Right lobe of liver (tissue), 6 donors: Measurements from ENCODE around the gene CA5A. TPM values are rescaled to one million over a fixed set of nuclear protein-coding genes. Genes with fewer than 3 reads are reported as not detected.

Source experiments
- ATAC-seq, 4 donors: fragments of 200-7000 bp; cut with Tn5 transposase; one replicate each; pipeline ENCODE4 v1.9.1; 2020; ENCODE audit warnings: mild to moderate bottlenecking in 4 of 4, moderate library complexity in 4 of 4
- DNase-seq, 3 donors: peaks; one replicate each; pipeline ENCODE4 v3.0.0-alpha.2; 2020
- H3K27ac ChIP-seq, 3 donors: fragments of 200-600 bp; one replicate each; pipeline ENCODE4 v1.8.0; 2022
- H3K27me3 ChIP-seq, 2 donors: fragments of 200-600 bp; one replicate each; pipeline ENCODE4 v1.8.0; 2022
- H3K36me3 ChIP-seq, 4 donors: fragments of 200-600 bp; sonication (generic) in 1 of 4; one replicate each; pipeline versions ENCODE4 v1.5.1 to v1.8.0; 2017 to 2022; ENCODE audit warnings: control low read depth in 1 of 4
- H3K4me1 ChIP-seq, 4 donors: fragments of 200-600 bp; sonication (generic) in 1 of 4; one replicate each; pipeline versions ENCODE4 v1.5.1 to v1.8.0; 2017 to 2022; ENCODE audit warnings: control low read depth in 1 of 4
- H3K4me3 ChIP-seq, 3 donors: fragments of 200-600 bp; one replicate each; pipeline ENCODE4 v1.8.0; 2022
- H3K9me3 ChIP-seq, 4 donors: fragments of 200-600 bp; sonication (generic) in 1 of 4; one replicate each; pipeline versions ENCODE4 v1.5.1 to v1.8.0; 2017 to 2022; ENCODE audit warnings: control low read depth in 1 of 4
- CTCF ChIP-seq, 4 donors: fragments of 200-600 bp in 3 of 4; fragments of 450-650 bp in 1 of 4; IDR thresholded peaks; one replicate each; pipeline versions ENCODE4 v1.5.1 to v1.8.0; 2016 to 2022; ENCODE audit warnings: antibody characterized with exemption in 4 of 4, mild to moderate bottlenecking in 2 of 4
- POLR2A ChIP-seq: fragments of 450-650 bp; IDR thresholded peaks from one replicate; pipeline ENCODE4 v1.6.1; 2017; ENCODE audit warnings: antibody characterized with exemption, mild to moderate bottlenecking
- WGBS: methylation state at CpG from one replicate; pipeline ENCODE4 v1.1.6; 2018; ENCODE audit warnings: low coverage, low lambda C conversion rate; ENCODE audit not compliant: insufficient coverage; ENCODE audit errors: missing lambda C conversion rate; 5-methylcytosine and 5-hydroxymethylcytosine counted together
- intact Hi-C, 2 donors: fragments of 100-400 bp; cut with DNase I; formaldehyde crosslinking; loops; one replicate each; pipeline versions ENCODE4 v1.11.2 to v1.14.1; 2022
- total RNA-seq, 6 experiments: library from RNA; depleted of rRNA in 2 of 6; stranded (reverse); fragments of >200 nt in 2 of 6; fragmentation: NEBNext Ultra II Directional in 3 of 6; extraction: Animal tissue kit (Norgen Biotek cat#: 25700) in 3 of 6; gene quantifications; one replicate each; pipeline versions ENCODE4 v1.1.0 to v1.2.4, GENCODE V29; 2016 to 2023
- donor health status: DM: no; HTN: yes; CAD: no.
- donor health status: DM: no; HTN: no; CAD: no.
- donor health status: DM: no; HTN: no; CAD: no.
- donor health status: DM: no; HTN: yes; CAD: no.
- donor health status: DM: no; HTN: yes; CAD: no.

The CA5A gene
- total RNA-seq, 6 experiments from 2014 or later, result 26.5 to 59.6 (median 30.2) TPM

DNA sequence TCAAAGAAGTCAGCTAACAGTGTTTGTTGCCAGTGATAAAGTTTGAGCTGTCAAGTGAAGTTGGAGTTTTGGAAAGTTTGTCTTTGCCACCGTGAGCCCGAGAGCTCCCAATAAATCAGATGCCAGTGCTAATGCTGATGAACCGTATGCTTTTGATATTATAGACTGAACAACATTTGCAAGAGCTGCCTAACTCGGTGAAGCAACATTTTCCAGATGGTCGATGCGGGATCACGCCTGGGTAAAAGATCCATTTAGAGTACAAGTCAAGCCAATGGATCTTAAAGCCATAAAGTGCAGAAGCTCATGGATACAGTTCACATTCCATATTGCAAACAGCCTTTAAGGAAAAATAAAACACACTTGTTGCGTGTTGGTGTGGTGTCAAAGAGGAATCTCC, 24.5 kb upstream of the CA5A start:
- Histone ChIP-seq H3K9me3 (no peaks in the 10 kb centered on the region), H3K4me3 (no peak overlapping the region), H3K4me1 (peaks cover 0 to 4% (median 1%) of the 10 kb centered on the region in 4 donors), H3K27me3 (no peaks in the 10 kb centered on the region), H3K27ac (no peak overlapping the region), H3K36me3 (peaks cover 0 to 6% (median 0%) of the 10 kb centered on the region in 4 donors)
- 83% methylated on average over 7 of the region's 8 CpGs for WGBS
- intact Hi-C loops, result no loop called here
- TF ChIP-seq CTCF (IDR thresholded peaks at IDR 0.05) (no peak), POLR2A (no peak)
- DNase-seq (no peak), ATAC-seq (no peak)

- Histone ChIP-seq H3K4me1 (peaks cover 0 to 7% (median 0%) of the 10 kb centered on the region in 4 donors), H3K27me3 (no peaks in the 10 kb centered on the region), H3K9me3 (no peaks in the 10 kb centered on the region), H3K4me3 (no peak overlapping the region), H3K36me3 (peaks cover 0 to 6% (median 0%) of the 10 kb centered on the region in 4 donors), H3K27ac (no peak overlapping the region)
- TF ChIP-seq POLR2A (no peak), CTCF (IDR thresholded peaks at IDR 0.05) (no peak)
- 89% methylated on average over 5 of the region's 5 CpGs for WGBS
- DNase-seq, result no peak
- intact Hi-C loops, result no loop called here
- no peak for ATAC-seq
Observed at GRCh38 chr16:87960296-87960695, 24.0 kb upstream of the CA5A start.

GRCh38 chr16:87959391-87959990, 23.2 kb upstream of the CA5A start:
- TF ChIP-seq POLR2A (no peak), CTCF (IDR thresholded peaks at IDR 0.05) (no peak)

GRCh38 chr16:87958632-87959031, 22.3 kb upstream of the CA5A start:
- H3K9me3 ChIP-seq, result no peaks in the 10 kb centered on the region
- no peaks in the 10 kb centered on the region for H3K27me3 ChIP-seq
- DNase-seq, result no peak
- no peak for ATAC-seq
- WGBS, result 93% methylated on average over 8 of the region's 9 CpGs
- H3K4me1 ChIP-seq, result peaks cover 0 to 19% (median 3%) of the 10 kb centered on the region in 4 donors
- H3K36me3 ChIP-seq, result peaks cover 0 to 6% (median 0%) of the 10 kb centered on the region in 4 donors
- intact Hi-C loops, result no loop called here
- H3K27ac ChIP-seq, result no peak overlapping the region
- TF ChIP-seq POLR2A (no peak), CTCF (IDR thresholded peaks at IDR 0.05) (no peak)
- H3K4me3 ChIP-seq, result no peak overlapping the region

More at GRCh38 chr16:87959391-87959990, 23.2 kb upstream of the CA5A start:
- 74% methylated on average over 18 of the region's 23 CpGs for WGBS
- DNase-seq (no peak), ATAC-seq (peak in 1 of 4 donors; percentile 30)
- Histone ChIP-seq H3K27ac (no peak overlapping the region), H3K27me3 (no peaks in the 10 kb centered on the region), H3K4me1 (peaks cover 0 to 15% (median 3%) of the 10 kb centered on the region in 4 donors), H3K36me3 (peaks cover 0 to 6% (median 0%) of the 10 kb centered on the region in 4 donors), H3K4me3 (no peak overlapping the region), H3K9me3 (no peaks in the 10 kb centered on the region)
- intact Hi-C loops, result no loop called here
